Dendritic cell treated with granulocyte-macrophage colony-stimulating factor and Interleukin-4, amounts not matched to agents 40 ng/mL and 50 ng/mL, for 4 days (primary cell): Measurements from ENCODE around the gene KIAA1755.

Experiments
- H3K27ac Mint-ChIP-seq: one replicate; pipeline ENCODE4 v1.8.0; 2022; ENCODE audit warnings: mild to moderate bottlenecking, mixed read lengths
- H3K27me3 Mint-ChIP-seq: one replicate; pipeline ENCODE4 v1.8.0; 2022; ENCODE audit warnings: mild to moderate bottlenecking, mixed read lengths
- H3K36me3 Mint-ChIP-seq: one replicate; pipeline ENCODE4 v1.8.0; 2022; ENCODE audit warnings: low read depth, mixed read lengths
- H3K4me1 Mint-ChIP-seq: one replicate; pipeline ENCODE4 v1.8.0; 2022; ENCODE audit warnings: low read depth, mixed read lengths
- H3K4me3 Mint-ChIP-seq: one replicate; pipeline ENCODE4 v1.8.0; 2022; ENCODE audit warnings: mild to moderate bottlenecking, moderate library complexity, mixed read lengths
- H3K9me3 Mint-ChIP-seq: one replicate; pipeline ENCODE4 v1.8.0; 2022; ENCODE audit warnings: mixed read lengths
- intact Hi-C: fragments of 100-400 bp; cut with micrococcal nuclease; formaldehyde crosslinking; loops from one replicate; pipeline ENCODE4 v1.15.0; 2022

Gene KIAA1755

DNA sequence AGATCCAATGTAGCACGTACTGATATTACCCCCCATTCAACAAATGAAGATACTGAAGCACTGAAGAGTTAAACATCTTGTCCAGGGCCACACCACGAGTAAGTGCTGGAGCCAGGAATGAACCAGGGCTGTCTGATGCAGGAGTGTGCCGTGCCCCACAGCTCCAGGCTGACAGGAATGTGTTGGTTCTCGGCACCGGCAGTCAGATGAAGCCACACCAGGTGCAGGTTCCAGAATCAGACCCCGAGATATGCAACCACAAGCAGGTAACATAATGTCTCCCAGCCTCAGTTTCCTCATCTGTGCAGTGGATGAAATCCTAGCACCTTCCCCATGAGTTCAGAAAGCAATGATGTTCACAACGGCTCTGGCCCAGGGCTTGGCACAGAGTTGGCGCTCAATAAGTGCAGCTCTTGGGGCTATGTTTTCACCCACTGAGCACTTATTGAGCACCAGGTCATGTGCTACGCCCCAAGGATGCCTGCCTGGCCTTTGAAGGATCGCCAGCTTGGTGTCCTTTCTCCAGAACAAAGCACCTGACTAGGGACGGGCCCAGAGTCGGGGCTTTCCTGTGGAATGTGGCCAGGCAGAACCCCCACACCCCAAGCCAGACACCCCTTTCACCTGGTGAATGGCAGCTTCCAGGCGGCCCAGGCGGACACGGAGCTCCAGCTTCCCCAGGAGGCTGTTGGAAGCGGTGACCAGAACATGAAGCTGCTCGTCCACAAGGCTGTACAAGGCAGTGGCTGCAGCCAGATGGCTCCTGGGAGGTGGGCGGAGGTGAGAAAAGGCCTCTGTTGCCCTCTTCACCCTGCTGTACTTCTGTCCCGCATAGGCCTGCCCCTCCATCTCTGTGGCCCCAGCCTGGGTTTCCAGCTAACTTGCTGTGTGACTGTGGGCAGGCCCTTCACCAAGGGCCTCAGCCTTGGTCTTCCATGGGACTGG, 41.3 kb downstream of the KIAA1755 start:
- Mint-ChIP-seq H3K36me3 (no peaks in the 10 kb centered on the region), H3K4me1 (peaks cover 57% of the 10 kb centered on the region), H3K27ac (no peak overlapping the region), H3K9me3 (no peaks in the 10 kb centered on the region), H3K27me3 (peaks cover 7% of the 10 kb centered on the region), H3K4me3 (no peak overlapping the region)
- intact Hi-C loops, result no loop called here

DNA sequence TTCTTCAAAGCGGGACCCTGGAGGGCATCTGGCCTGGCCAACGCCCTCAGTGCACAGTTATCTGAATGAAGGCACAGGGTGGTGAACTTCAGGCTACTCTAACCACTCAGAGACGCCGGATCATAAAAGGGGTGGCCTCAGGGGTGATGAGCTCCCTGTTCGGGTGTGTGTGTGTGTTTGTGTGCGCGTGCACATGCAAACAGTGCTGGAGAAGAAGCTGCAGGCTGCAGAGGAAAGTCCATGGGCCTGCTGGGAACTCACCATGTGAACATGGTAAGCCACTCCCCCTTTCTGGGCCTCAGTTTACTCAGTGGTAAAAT, 42.0 kb downstream of the KIAA1755 start:
- Mint-ChIP-seq H3K27me3 (peaks cover 12% of the 10 kb centered on the region), H3K4me3 (no peak overlapping the region), H3K4me1 (peaks cover 50% of the 10 kb centered on the region), H3K36me3 (no peaks in the 10 kb centered on the region), H3K27ac (no peak overlapping the region), H3K9me3 (no peaks in the 10 kb centered on the region)
- intact Hi-C loops, result no loop called here

DNA sequence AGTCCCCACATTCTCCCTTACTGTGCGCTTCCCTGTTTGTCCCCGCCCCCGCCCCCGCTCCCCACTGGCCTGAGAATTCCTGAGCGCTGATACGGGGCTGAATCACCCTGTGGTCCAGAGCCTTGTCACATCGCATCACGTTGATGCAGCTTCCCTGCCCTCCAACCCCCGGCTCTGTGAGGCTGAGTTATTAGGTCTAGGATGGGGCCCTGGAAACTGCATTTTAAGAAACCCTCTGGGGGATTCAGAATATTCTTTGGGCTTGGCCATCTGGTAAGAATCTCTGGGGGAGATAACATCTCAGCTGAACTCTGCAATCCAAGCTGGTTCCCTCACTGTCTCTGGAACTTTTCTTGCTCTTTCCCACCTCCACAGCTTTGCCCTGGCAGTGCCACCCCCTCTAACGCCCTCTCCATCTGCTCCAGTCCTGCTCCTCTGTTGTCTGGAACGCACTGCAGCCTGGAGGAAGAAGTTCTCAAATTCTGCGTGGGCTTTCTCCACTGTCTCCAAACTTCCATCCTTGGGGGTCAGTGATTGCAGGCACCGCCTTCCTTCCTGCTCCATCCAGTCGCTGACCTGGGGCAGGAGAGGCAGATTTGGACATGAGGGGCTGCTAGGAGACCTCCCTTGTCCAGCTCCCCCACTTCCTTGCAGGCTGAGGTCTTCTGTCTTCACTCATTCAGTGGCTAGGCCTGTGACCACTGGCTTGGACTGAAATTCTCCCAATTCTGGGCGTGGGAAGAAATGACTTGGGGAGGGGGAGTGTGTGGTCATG, 42.6 kb downstream of the KIAA1755 start:
- Mint-ChIP-seq H3K27me3 (peaks cover 17% of the 10 kb centered on the region), H3K4me3 (no peak overlapping the region), H3K36me3 (no peaks in the 10 kb centered on the region), H3K9me3 (no peaks in the 10 kb centered on the region), H3K4me1 (peaks cover 47% of the 10 kb centered on the region), H3K27ac (no peak overlapping the region)
- intact Hi-C loops, result no loop called here

DNA sequence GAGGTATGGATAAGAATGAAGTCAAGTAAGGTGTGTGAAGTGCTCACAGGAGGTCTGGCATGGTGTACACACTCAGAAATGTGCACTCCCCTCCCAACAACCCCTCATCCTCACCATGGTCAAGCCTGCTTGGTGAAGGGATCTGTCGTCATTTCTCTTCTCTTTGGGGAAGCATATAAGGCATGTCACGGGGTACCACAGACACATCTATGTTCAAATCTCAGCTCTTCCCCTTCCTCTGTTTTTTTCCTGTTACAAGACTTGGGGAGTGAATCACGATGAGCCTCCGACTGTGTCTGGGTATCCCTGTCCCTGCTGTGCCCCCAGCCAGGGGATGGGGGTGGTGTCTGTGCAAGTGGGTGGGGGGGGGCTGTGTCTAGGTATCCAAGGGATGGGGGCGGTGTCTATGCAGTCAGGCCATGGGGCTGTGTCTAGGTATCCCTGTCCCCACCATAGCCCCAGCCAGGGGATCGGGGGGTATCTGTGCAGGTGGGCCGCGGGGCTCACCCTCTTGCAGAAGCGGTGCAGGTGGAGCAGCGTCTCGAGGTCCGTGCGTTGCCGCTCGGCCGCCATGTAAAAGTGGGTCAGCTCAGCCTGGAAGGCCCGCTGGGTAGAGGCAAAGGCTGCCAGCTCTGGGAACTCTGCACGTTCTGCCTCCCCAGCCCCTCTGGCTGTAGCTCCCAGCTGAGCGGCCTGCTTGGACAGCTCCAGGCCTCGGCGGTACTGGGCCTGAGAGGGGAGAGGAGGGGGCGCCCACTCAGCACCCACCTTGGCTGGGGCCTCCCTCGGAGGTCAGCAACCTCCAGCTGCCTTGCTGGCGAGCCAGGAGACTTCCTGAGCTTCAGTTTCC, 43.6 kb downstream of the KIAA1755 start:
- H3K9me3 Mint-ChIP-seq, result no peaks in the 10 kb centered on the region
- peaks cover 18% of the 10 kb centered on the region for H3K27me3 Mint-ChIP-seq
- intact Hi-C loops, result no loop called here
- H3K4me3 Mint-ChIP-seq, result no peak overlapping the region
- no peak overlapping the region for H3K27ac Mint-ChIP-seq
- no peaks in the 10 kb centered on the region for H3K36me3 Mint-ChIP-seq
- peaks cover 41% of the 10 kb centered on the region for H3K4me1 Mint-ChIP-seq

- H3K27me3 Mint-ChIP-seq, result peaks cover 19% of the 10 kb centered on the region
- H3K27ac Mint-ChIP-seq, result no peak overlapping the region
- H3K4me3 Mint-ChIP-seq, result no peak overlapping the region
- H3K4me1 Mint-ChIP-seq, result peaks cover 45% of the 10 kb centered on the region
- H3K9me3 Mint-ChIP-seq, result no peaks in the 10 kb centered on the region
- intact Hi-C loops, result no loop called here
- no peaks in the 10 kb centered on the region for H3K36me3 Mint-ChIP-seq
These were observed 44.3 kb downstream of the KIAA1755 start for GRCh38 chr20:38216201-38216600.

DNA sequence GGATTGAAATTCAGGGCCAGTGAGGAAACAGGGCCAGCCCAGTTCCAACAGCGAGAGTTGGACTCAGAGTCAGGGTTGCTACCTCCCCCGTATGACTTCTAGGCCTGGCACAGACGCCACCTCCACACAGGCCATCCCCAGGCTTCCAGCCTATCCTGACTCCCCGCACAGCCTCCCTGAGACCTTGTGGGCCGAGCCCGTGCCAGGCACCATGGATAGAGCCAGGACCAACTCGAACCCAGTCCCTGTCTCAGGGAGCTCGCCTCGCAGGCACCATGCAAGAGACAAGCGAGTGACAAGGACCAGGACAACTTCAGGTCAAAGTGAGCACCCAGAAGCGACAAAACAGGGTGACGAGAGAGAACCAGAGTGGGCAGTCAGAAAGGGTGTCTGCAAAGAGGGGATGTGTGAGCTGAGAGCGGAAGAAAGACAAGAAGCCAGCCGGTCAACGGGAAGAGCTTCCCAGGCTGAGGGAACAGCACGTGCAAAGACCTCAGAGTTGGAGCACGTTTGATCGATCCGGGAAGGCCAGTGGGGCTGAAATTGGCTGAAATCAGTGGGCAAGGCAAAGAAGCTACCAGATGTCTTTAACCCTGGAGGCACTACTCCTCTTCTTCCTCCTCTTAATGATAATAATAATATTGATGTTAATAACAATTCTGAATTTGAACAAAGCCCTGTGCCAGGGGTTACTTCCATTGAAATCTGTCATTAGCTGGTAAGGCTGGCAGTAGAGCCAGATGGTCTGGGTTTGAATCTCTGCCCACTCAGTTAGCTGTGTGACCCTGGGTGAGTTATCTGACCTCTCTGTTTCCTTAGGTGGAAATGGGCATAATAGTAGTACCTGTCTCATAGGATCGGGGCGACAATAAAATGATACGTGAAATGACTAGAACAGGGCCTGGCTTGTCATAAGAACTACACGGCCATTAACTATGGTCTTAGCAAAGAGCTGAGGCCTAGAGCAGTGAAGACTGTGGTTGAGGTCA, 45.0 kb downstream of the KIAA1755 start:
- no peak overlapping the region for H3K4me3 Mint-ChIP-seq
- H3K4me1 Mint-ChIP-seq, result peaks cover 44% of the 10 kb centered on the region
- no peaks in the 10 kb centered on the region for H3K9me3 Mint-ChIP-seq
- intact Hi-C loops, result no loop called here
- H3K27me3 Mint-ChIP-seq, result peaks cover 19% of the 10 kb centered on the region
- no peaks in the 10 kb centered on the region for H3K36me3 Mint-ChIP-seq
- no peak overlapping the region for H3K27ac Mint-ChIP-seq

DNA sequence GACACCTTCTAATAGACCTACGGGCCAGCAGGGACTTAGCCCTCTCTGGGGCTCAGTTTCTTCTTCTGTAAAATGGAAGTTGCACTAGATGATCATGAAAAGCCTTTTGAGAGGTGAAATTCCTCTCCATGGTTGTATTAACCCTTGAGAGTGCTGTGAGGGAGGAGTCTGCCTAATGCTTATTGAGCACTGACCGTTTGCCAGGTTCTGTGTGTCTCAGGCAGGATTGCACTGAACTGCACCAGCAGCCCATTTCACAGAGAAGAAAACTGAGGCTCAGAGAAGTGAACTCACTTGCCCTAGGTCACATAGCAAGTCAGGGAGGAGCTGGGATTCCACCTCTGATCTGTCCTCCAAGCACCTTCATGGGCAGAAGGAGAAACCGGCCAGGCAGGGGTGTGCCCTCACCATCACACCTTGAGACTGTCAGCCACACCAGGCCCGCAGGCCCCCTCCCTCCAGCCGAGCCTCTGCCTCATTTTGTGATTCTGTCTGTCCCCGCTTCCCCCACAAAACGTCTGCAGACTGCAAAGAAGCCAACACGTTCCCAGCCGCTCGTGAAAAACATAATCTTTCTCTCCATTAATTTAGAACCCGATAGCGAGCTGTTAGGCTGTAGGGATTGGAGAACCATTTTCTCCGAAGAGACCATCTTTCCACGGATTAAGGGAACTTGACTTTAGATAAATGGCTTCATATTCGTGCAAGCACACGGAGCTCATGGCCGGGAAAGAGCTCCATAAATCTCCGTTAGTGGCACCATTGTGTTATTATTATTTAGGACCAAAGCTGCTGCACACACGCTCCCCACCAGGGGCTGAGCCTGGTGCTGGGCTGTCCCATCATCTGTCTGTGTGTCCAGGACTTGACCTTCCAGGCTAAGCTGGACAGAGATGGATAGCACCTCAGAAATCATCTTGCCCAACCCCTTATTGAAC, 46.0 kb downstream of the KIAA1755 start:
- Mint-ChIP-seq H3K27me3 (peaks cover 19% of the 10 kb centered on the region), H3K4me1 (peaks cover 37% of the 10 kb centered on the region), H3K9me3 (no peaks in the 10 kb centered on the region), H3K4me3 (no peak overlapping the region), H3K27ac (no peak overlapping the region), H3K36me3 (no peaks in the 10 kb centered on the region)
- intact Hi-C loops, result no loop called here

GRCh38 chr20:38213607-38213940, 47.0 kb downstream of the KIAA1755 start:
- Mint-ChIP-seq H3K27me3 (peaks cover 21% of the 10 kb centered on the region), H3K9me3 (no peaks in the 10 kb centered on the region), H3K36me3 (no peaks in the 10 kb centered on the region), H3K27ac (no peak overlapping the region), H3K4me1 (peaks cover 39% of the 10 kb centered on the region), H3K4me3 (no peak overlapping the region)
- intact Hi-C loops, result no loop called here

- H3K4me1 Mint-ChIP-seq, result peaks cover 39% of the 10 kb centered on the region
- no peak overlapping the region for H3K27ac Mint-ChIP-seq
- intact Hi-C loops, result no loop called here
- H3K9me3 Mint-ChIP-seq, result no peaks in the 10 kb centered on the region
- peaks cover 21% of the 10 kb centered on the region for H3K27me3 Mint-ChIP-seq
- H3K4me3 Mint-ChIP-seq, result no peak overlapping the region
- H3K36me3 Mint-ChIP-seq, result no peaks in the 10 kb centered on the region
These were observed 47.5 kb downstream of the KIAA1755 start for GRCh38 chr20:38212806-38213606.

- H3K9me3 Mint-ChIP-seq, result no peaks in the 10 kb centered on the region
- H3K4me3 Mint-ChIP-seq, result no peak overlapping the region
- peak overlapping the region; percentile 9 for H3K27ac Mint-ChIP-seq
- no peaks in the 10 kb centered on the region for H3K36me3 Mint-ChIP-seq
- H3K27me3 Mint-ChIP-seq, result peaks cover 21% of the 10 kb centered on the region
- peaks cover 33% of the 10 kb centered on the region for H3K4me1 Mint-ChIP-seq
- intact Hi-C loops, result no loop called here
These were observed 49.1 kb downstream of the KIAA1755 start for GRCh38 chr20:38211200-38212097.

DNA sequence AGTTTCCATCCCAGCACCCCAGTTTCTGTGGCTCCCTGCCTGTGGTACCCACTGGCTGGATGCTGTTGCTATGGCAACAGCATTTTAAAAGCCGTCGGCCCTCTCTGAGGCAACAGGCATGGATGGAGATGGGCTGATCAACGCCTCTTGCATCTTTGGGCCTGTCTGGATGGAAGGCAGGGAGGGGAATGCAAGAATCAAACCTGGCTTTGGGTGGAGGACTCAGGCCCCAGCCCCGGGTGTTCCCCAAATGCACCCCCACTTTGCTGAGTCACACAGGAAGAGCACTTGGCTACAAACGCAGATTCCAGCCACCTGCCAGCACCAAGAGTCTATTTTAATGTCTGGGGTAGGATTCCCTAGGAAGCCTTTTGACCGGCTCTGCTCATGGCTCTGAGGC, 49.8 kb downstream of the KIAA1755 start:
- H3K9me3 Mint-ChIP-seq, result no peaks in the 10 kb centered on the region

More for the DNA sequence above, 49.8 kb downstream of the KIAA1755 start:
- Mint-ChIP-seq H3K4me3 (no peak overlapping the region), H3K27me3 (peaks cover 21% of the 10 kb centered on the region), H3K4me1 (peaks cover 31% of the 10 kb centered on the region), H3K36me3 (no peaks in the 10 kb centered on the region), H3K27ac (no peak overlapping the region)
- intact Hi-C loops, result no loop called here
